H1 (cell line): ENCODE results near the gene BMP4. TPM values are rescaled to one million over a fixed set of nuclear protein-coding genes. Genes with fewer than 3 reads are reported as not detected.
A peak's percentile ranks its signal among the peaks of the same experiment; 100 is the strongest.

Experiments used
- CHD7 ChIP-seq: fragments of 300-600 bp; sonication (generic); IDR thresholded peaks from 2 replicates; pipeline ENCODE4 v1.7.1; 2012; ENCODE audit warnings: low read length, moderate library complexity, mild to moderate bottlenecking, inconsistent platforms; ENCODE audit not compliant: insufficient replicate concordance
- CTBP2 ChIP-seq: IDR thresholded peaks from 2 replicates; pipeline ENCODE4 v1.7.0; 2011; ENCODE audit warnings: borderline replicate concordance, mild to moderate bottlenecking, moderate library complexity, mixed read lengths, low read length; ENCODE audit not compliant: insufficient read depth, insufficient read length
- EP300 ChIP-seq, 2 experiments: IDR thresholded peaks; 1 replicate in 1 of 2; 2 replicates in 1 of 2; pipeline ENCODE4 v1.6.1; 2011 to 2012; ENCODE audit warnings: low read depth in 2 of 2, low read length in 2 of 2, mild to moderate bottlenecking in 2 of 2, borderline replicate concordance in 1 of 2, inconsistent platforms in 1 of 2, moderate library complexity in 1 of 2
- JUN ChIP-seq: IDR thresholded peaks from 2 replicates; pipeline ENCODE4 v1.6.1; 2011; ENCODE audit warnings: low read depth, mild to moderate bottlenecking, improper control_type of control experiment, low read length
- POLR2A ChIP-seq, 2 experiments: IDR thresholded peaks; 1 replicate in 1 of 2; 2 replicates in 1 of 2; pipeline ENCODE4 v1.6.1; 2011; ENCODE audit warnings: low read depth in 2 of 2, low read length in 2 of 2, mild to moderate bottlenecking in 2 of 2; ENCODE audit errors: control extremely low read depth in 1 of 2
- RAD21 ChIP-seq, 2 experiments: IDR thresholded peaks in 1 of 2; conservative IDR thresholded peaks in 1 of 2; 2 replicates each; pipeline ENCODE4 v1.6.1; 2011; ENCODE audit warnings: low read depth in 2 of 2, low read length in 2 of 2, improper control_type of control experiment in 1 of 2, inconsistent platforms in 1 of 2, mild to moderate bottlenecking in 1 of 2, moderate library complexity in 1 of 2
- polyA plus RNA-seq, 7 experiments: library from polyadenylated mRNA; depleted of rRNA in 3 of 7; stranded (reverse) in 5 of 7; unstranded in 2 of 7; fragments of >200 nt in 5 of 7; fragments of 200-250 nt in 2 of 7; gene quantifications; 1 replicate in 5 of 7; 2 replicates in 1 of 7; 4 replicates in 1 of 7; pipeline versions ENCODE4 v1.2.1 to v1.2.3, GENCODE V29; 2011 to 2013; ENCODE audit warnings: missing spikeins in 2 of 7, mixed read lengths in 2 of 7
- total RNA-seq: library from RNA; stranded (reverse); fragmentation: NEBNext Ultra II Directional; extraction: Animal tissue kit (Norgen Biotek cat#: 25700); gene quantifications from 2 replicates; pipeline ENCODE4 v1.2.1, GENCODE V29; 2021
- TF ChIP-seq, protein P1 (sequence below): IDR thresholded peaks from 2 replicates; pipeline ENCODE4 v1.6.1; 2012; ENCODE audit warnings: low read length, inconsistent platforms

The BMP4 gene
- total and polyA plus RNA-seq, 2 of the 8 experiments (the other 6 are each of a cell fraction or from before 2014, with no cell fraction given): 2.3 to 5.4 TPM

GRCh38 chr14:53956427-53957201, at the start of gene BMP4 (continued):
- TF ChIP-seq CTBP2 (peak; percentile 74), RAD21 (IDR thresholded peaks at IDR 0.05 in 1 of 2, conservative IDR thresholded peaks at IDR 0.05 in 1 of 2; ENCODE audit: low read depth in 2 of 2, low read length in 2 of 2) (peak; percentile 29 to 33; a peak in 1 of 4 replicates), EP300 (IDR thresholded peaks at IDR 0.05; ENCODE audit: borderline replicate concordance in 1 of 2, low read depth in 2 of 2, low read length in 2 of 2) (0 out of 3 replicates have a peak, but pooled peaks of 1 of the 2 experiments have one; percentile 31), CHD7 (no peak), POLR2A (IDR thresholded peaks at IDR 0.05; ENCODE audit: control extremely low read depth in 1 of 2, low read depth in 2 of 2, low read length in 2 of 2) (no peak), JUN (no peak)
- TF ChIP-seq, protein P1, sequence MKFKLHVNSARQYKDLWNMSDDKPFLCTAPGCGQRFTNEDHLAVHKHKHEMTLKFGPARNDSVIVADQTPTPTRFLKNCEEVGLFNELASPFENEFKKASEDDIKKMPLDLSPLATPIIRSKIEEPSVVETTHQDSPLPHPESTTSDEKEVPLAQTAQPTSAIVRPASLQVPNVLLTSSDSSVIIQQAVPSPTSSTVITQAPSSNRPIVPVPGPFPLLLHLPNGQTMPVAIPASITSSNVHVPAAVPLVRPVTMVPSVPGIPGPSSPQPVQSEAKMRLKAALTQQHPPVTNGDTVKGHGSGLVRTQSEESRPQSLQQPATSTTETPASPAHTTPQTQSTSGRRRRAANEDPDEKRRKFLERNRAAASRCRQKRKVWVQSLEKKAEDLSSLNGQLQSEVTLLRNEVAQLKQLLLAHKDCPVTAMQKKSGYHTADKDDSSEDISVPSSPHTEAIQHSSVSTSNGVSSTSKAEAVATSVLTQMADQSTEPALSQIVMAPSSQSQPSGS: no peak
